HUES48 (cell line): ENCODE data around the gene ZNF440.
A peak's percentile ranks its signal among the peaks of the same experiment; 100 is the strongest.
"Not testable (repeated sequence)": the region's sequence is repeated elsewhere in the genome, so short reads cannot be mapped to it uniquely, and the experiment has no call there.

ENCODE experiments used
- H3K27ac ChIP-seq: one replicate; pipeline ENCODE4 v1.7.0; 2013; ENCODE audit warnings: low read depth, low read length, inconsistent platforms
- H3K27me3 ChIP-seq: 2 replicates; pipeline ENCODE4 v1.6.1; 2013; ENCODE audit warnings: mild to moderate bottlenecking, low read length; ENCODE audit not compliant: control insufficient read depth, insufficient read depth
- H3K36me3 ChIP-seq: 2 replicates; pipeline ENCODE4 v1.6.1; 2013; ENCODE audit warnings: low read length; ENCODE audit not compliant: control insufficient read depth, insufficient read depth
- H3K4me1 ChIP-seq: 2 replicates; pipeline ENCODE4 v1.6.1; 2013; ENCODE audit warnings: mild to moderate bottlenecking, low read length; ENCODE audit not compliant: control insufficient read depth, insufficient read depth
- H3K4me3 ChIP-seq: 2 replicates; pipeline ENCODE4 v1.5.1; 2013; ENCODE audit warnings: mild to moderate bottlenecking, low read depth, low read length
- H3K9ac ChIP-seq: 2 replicates; pipeline ENCODE4 v1.6.1; 2013; ENCODE audit warnings: mild to moderate bottlenecking, low read depth, low read length, moderate library complexity
- H3K9me3 ChIP-seq: 2 replicates; pipeline ENCODE4 v1.6.1; 2013; ENCODE audit warnings: low read length; ENCODE audit not compliant: control insufficient read depth, insufficient read depth

The ZNF440 gene

DNA sequence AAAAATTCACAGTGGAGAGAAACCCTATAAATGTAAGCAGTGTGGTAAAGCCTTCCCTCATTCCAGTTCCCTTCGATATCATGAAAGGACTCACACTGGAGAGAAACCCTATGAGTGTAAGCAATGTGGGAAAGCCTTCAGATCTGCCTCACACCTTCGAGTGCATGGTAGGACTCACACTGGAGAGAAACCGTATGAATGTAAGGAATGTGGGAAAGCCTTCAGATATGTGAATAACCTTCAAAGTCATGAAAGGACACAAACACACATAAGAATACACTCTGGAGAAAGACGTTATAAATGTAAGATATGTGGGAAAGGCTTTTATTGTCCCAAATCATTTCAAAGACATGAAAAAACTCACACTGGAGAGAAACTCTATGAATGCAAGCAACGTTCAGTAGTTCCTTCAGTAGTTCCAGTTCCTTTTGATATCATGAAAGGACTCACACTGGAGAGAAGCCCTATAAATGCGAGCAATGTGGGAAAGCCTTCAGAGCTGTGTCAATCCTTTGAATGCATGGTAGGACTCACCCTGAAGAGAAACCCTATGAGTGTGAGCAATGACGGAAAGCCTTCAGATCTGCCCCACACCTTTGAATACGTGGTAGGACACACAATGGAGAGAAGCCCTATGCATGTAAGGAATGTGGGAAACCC lies 18.3 kb downstream of the ZNF440 start:
- H3K4me1 ChIP-seq, result no peaks in the 10 kb centered on the region
- peak overlapping the region; percentile 29 for H3K4me3 ChIP-seq
- H3K9ac ChIP-seq, result no peak overlapping the region
- H3K36me3 ChIP-seq, result peaks cover 18% of the 10 kb centered on the region
- peaks cover 63% of the 10 kb centered on the region for H3K9me3 ChIP-seq
- no peak overlapping the region for H3K27ac ChIP-seq
- no peaks in the 10 kb centered on the region for H3K27me3 ChIP-seq

DNA sequence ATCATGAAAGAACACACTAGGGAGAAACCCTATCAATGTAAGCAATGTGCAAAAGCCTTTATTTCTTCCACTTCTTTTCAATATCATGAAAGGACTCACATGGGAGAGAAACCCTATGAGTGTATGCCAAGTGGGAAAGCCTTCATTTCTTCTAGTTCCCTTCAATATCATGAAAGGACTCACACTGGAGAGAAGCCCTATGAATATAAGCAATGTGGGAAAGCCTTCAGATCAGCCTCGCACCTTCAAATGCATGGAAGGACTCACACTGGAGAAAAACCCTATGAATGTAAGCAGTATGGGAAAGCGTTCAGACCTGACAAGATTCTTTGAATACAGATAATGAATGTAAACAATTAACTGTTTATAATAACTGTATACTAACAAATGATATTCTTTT lies 19.5 kb downstream of the ZNF440 start:
- peaks cover 18% of the 10 kb centered on the region for H3K36me3 ChIP-seq
- H3K27me3 ChIP-seq, result no peaks in the 10 kb centered on the region
- no peak overlapping the region for H3K9ac ChIP-seq
- no peak overlapping the region for H3K4me3 ChIP-seq
- no peak overlapping the region for H3K27ac ChIP-seq
- no peaks in the 10 kb centered on the region for H3K4me1 ChIP-seq
- peaks cover 69% of the 10 kb centered on the region for H3K9me3 ChIP-seq

DNA sequence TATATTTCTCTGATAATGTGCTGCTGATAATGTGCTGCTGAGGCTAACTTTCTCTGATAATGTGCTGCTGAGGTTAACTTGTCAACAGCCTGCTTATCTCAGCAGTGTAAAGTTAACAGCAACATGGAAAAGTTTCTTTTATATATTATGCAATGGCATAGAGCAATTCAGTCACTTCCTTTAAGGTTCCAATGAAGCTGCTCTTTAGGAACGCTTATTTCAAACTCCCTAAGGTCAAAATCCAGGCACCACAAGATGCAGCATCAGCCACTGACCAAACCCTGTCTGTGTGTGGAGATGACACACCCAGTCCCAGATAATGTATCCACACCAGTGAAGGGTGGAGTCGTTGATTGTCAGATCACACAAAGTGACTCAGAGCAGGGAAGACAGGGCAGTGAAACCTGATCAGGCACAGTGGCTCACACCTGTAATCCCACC lies 21.6 kb downstream of the ZNF440 start:
- not testable (repeated sequence) for H3K9ac ChIP-seq, H3K27me3 ChIP-seq, H3K4me1 ChIP-seq, H3K27ac ChIP-seq, H3K4me3 ChIP-seq
- Histone ChIP-seq H3K9me3 (peaks cover 71% of the 10 kb centered on the region), H3K36me3 (peaks cover 18% of the 10 kb centered on the region)

DNA sequence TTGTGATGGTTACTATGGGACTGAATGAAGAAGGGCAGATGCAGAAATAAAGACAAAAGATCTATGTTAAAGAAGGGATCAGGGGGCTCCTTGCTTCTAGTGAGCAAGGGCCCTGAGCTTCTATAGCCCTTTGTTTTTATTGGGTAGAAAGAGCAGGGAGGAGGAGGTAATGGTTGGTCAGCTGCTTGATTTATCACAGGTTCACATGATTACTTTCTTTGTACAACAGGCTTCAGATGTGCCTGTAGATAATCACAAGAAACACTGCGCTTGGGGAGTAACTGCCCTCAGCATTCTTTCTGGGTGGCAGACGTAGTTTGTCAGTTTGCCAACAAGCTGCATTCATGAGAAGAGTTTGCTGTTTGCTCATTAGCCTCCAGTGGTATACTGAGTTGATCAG lies 29.6 kb downstream of the ZNF440 start:
- no peaks in the 10 kb centered on the region for H3K27me3 ChIP-seq
- no peak overlapping the region for H3K9ac ChIP-seq
- no peak overlapping the region for H3K4me3 ChIP-seq
- H3K27ac ChIP-seq, result no peak overlapping the region
- no peaks in the 10 kb centered on the region for H3K4me1 ChIP-seq
- H3K36me3 ChIP-seq, result no peaks in the 10 kb centered on the region
- peaks cover 63% of the 10 kb centered on the region for H3K9me3 ChIP-seq

DNA sequence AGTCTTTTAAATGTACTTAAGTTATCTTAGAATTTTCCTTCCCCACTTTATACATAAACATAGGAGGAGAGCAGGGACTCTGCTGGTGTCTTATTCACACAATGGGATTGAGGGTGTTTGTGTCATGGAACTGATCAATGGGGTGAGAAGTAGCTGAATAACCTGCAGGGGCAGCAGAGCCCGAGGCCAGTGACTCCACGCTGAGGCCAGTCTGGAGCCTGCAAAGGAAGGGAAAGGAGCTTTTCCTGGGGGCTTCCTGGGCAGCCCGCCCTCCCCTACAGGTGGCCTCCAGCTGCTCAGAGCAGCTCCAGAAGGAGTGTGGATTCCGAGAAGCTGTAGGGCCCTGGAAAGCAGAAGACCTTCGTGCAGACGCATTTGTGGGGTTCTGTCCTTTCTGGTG lies 33.5 kb downstream of the ZNF440 start:
- not testable (repeated sequence) for H3K27me3 ChIP-seq

DNA sequence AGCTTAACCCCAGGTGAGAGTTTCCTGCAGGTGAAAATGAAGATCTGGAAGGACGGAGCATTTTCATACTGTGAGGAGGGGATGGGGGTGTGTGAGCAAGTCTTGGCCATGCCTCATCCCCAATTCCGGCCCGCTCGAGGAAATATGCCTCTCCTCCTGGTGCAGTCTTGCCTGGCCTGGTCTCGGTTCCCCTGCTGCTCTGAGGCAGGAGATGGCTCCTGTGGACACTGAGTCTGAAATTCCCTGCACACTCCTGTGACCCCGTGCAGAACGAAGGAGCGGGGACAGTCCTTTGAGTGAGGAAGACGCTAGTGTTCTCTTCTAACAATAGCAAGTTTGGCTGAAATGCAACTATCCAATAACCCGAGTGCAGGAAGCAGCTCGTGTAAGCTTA lies 34.1 kb downstream of the ZNF440 start:
- H3K9me3 ChIP-seq, result peaks cover 44% of the 10 kb centered on the region
- no peaks in the 10 kb centered on the region for H3K27me3 ChIP-seq
- no peak overlapping the region for H3K4me3 ChIP-seq
- no peak overlapping the region for H3K27ac ChIP-seq
- H3K4me1 ChIP-seq, result no peaks in the 10 kb centered on the region
- H3K36me3 ChIP-seq, result no peaks in the 10 kb centered on the region
- H3K9ac ChIP-seq, result no peak overlapping the region

More for the DNA sequence above, 33.5 kb downstream of the ZNF440 start:
- H3K27ac ChIP-seq, H3K4me1 ChIP-seq, H3K9ac ChIP-seq, H3K4me3 ChIP-seq, H3K36me3 ChIP-seq: not testable (repeated sequence)
- peaks cover 45% of the 10 kb centered on the region for H3K9me3 ChIP-seq

DNA sequence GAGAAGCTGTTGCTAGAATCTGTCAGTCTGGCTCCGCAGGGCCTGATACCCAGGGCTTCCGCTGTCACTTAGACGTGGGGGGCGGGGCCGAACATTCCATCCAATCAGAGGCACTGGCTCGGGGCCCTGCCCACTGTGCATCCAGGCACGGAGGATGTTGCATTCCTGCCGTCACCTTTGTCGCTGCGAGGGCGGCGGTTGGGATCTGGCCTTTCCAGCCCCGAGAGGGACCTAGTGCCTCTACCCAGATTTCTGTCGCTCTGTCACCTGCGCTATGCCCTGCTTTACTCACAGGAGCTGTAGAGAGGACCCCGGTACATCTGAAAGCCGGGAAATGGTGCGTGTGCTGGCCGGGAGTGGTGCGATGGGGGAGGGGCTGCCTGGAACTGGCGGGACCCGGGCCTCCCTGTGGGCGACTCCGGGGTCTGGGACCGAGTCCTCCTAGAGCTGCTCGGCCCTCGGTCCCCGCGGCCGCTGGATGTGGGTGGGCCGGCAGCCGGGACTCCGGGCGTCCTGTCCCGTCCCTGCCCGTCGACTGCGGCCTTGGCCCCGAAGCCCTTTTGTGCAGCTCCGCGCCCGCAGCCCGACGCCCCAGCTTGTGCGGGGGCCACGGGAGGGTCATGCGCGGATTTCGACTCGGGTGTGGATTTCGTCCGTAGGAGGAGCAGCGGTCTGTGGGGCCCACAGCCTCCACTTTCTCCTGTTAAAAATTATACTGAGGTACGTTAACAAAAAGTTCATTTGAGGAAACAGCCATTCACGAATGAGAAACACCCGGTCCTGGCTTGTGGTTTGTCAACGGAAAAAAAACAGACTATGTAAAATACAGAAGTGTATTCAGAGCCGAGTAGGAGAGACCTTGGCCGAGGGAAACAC lies 34.8 kb downstream of the ZNF440 start, which contains the start of gene ZNF439:
Gene ZNF439 (plus strand): TSS at position 133 of the 876 bp plus-strand sequence. CDS start 142 bp downstream, at position 275.
- Histone ChIP-seq H3K9ac (no peak within 1 kb of the TSS), H3K36me3 (no peaks in the 10 kb centered on the region), H3K9me3 (peaks cover 47% of the 10 kb centered on the region), H3K4me3 (peak within 1 kb of the TSS; percentile 29; the same call in 1 of the 2 replicates), H3K27ac (no peak within 1 kb of the TSS), H3K4me1 (no peaks in the 10 kb centered on the region), H3K27me3 (no peaks in the 10 kb centered on the region)

DNA sequence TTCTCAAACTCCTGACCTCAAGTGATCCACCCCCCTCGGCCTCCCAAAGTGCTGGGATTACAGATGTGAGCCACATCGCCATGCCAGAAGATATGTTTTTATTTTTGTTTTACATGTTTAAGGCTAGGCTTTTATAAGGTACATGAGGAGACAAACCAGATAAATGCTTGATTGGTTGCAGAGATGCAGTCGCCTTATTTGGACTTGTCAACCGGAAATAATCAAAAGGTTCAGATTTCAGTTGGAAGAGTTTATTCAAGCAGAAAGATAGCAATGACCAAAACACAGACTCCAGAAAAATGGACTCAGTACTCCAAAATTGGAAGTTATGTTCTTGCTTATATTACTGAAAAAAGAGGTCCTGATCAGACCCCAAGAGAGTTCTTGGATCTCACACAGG lies 36.2 kb downstream of the ZNF440 start:
- H3K27me3 ChIP-seq, H3K9ac ChIP-seq, H3K4me3 ChIP-seq, H3K27ac ChIP-seq, H3K36me3 ChIP-seq, H3K4me1 ChIP-seq: not testable (repeated sequence)
- H3K9me3 ChIP-seq, result peaks cover 48% of the 10 kb centered on the region

DNA sequence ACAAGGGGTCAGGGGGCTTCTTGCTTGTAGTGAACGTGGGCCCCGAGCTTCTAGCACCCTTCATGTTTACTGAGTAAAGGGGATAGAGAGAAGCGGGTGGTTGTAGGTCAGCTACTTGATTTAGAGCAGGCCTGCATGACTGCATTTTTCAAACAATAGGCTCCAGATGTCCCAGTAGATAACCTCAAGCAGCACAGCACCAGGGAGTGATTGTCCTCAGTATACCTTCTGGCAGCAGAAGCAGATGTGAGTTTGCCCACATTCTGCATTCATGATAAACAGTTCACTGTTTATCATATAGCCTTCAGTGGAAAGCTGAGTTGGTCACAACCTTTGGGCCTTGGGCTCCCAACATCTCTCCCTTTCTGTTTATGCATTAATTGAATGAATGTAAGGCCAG lies 39.3 kb downstream of the ZNF440 start:
- H3K27me3 ChIP-seq, result no peaks in the 10 kb centered on the region
- H3K27ac ChIP-seq, result no peak overlapping the region
- H3K36me3 ChIP-seq, result no peaks in the 10 kb centered on the region
- H3K4me3 ChIP-seq, result no peak overlapping the region
- no peak overlapping the region for H3K9ac ChIP-seq
- H3K4me1 ChIP-seq, result no peaks in the 10 kb centered on the region
- peaks cover 48% of the 10 kb centered on the region for H3K9me3 ChIP-seq

DNA sequence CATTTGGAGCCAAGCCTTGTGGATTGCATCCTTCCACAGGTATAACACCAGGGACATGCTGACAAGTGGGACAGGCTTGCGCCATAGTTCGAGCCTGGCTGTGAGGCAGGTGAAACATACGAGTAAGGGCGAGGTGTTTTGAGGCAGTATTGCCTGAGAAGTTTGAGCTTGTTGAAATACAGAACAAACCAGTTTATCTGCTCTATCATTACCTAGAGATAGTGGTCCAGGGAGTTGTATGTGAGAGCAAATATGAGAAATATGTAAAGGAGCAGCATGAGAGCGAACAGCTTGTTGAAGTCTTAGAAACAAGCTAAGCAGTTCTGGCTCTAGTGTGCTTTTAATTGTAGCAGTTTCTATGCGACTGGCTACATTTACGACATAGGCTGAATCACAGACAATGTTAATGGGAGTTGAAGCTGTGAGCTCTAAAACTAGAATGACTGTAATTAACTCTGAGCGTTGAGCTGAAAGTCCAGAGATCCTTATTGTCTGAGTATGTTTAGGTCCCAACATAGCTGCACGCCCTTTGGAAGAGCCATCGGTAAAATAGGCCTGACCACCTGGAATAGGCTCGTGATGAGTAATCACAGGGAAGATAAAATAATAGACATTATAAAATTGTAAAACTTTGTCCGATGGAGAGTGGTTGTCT lies 42.6 kb downstream of the ZNF440 start:
- Histone ChIP-seq H3K27ac (no peak overlapping the region), H3K9ac (no peak overlapping the region), H3K4me1 (no peaks in the 10 kb centered on the region), H3K27me3 (no peaks in the 10 kb centered on the region), H3K9me3 (peaks cover 64% of the 10 kb centered on the region), H3K4me3 (no peak overlapping the region), H3K36me3 (no peaks in the 10 kb centered on the region)

DNA sequence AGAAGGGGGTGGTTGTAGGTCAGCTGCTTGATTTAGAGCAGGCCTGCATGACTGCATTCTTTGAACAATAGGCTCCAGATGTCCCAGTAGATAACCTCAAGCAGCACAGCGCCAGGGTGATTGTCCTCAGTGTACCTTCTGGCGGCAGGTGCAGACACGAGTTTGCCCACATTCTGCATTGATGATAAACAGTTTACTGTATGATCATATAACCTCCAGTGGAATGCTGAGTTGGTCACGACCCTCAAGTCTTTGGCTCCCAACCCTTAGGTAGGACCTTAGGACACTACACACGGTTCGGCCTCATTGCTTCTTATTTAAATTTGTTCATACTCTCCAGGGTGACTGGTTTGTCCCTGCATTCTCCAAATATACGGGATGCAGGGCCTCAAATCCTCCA lies 46.6 kb downstream of the ZNF440 start:
- Histone ChIP-seq H3K27ac (no peak overlapping the region), H3K9me3 (peaks cover 78% of the 10 kb centered on the region), H3K36me3 (no peaks in the 10 kb centered on the region), H3K27me3 (no peaks in the 10 kb centered on the region), H3K4me3 (no peak overlapping the region), H3K9ac (no peak overlapping the region), H3K4me1 (no peaks in the 10 kb centered on the region)
